HepG2 (cell line): ENCODE results near the gene C5AR1. TPM values are rescaled to one million over a fixed set of nuclear protein-coding genes. Genes with fewer than 3 reads are reported as not detected.

Source experiments
- ATAC-seq: fragments of 200-7000 bp; cut with Tn5 transposase; 3 replicates; pipeline ENCODE4 v1.9.1; 2020; ENCODE audit warnings: mild to moderate bottlenecking, moderate library complexity
- BruUV-seq: library from RNA; stranded (reverse); fragments of 400-500 nt; replicated peaks from 2 replicates; lab custom pipeline; 2021; lab: Mats Ljungman, UMichigan
- CTCF ChIA-PET: fragments of 300-600 bp; formaldehyde crosslinking; extraction: SDS; loops from one replicate; lab custom pipeline; 2021; ENCODE audit warnings: low total read pairs, inconsistent platforms, low intra/inter-chr PET ratio; lab: Yijun Ruan, JAX
- POLR2A ChIA-PET: fragments of 350-600 bp; sonication (Branson Sonifier 250); formaldehyde crosslinking; loops from one replicate; lab custom pipeline; 2020; ENCODE audit warnings: antibody characterized with exemption, inconsistent platforms; lab: Yijun Ruan, JAX
- DNase-seq: peaks from one replicate; pipeline ENCODE4 v3.0.0-alpha.2; 2015; ENCODE audit warnings: low spot score
- FAIRE-seq: peaks from 3 replicates; lab custom pipeline; 2011; peaks lifted over from hg19 to GRCh38; lab: Jason Lieb, UNC
- H2AFZ ChIP-seq: one replicate; pipeline ENCODE4 v1.6.1; 2011; ENCODE audit warnings: low read length, inconsistent platforms
- H3K27ac ChIP-seq: fragments of 300-600 bp; 3 replicates; pipeline ENCODE4 v1.8.0; 2011; ENCODE audit warnings: mixed run types, mild to moderate bottlenecking, mixed read lengths, low read length, inconsistent platforms; ENCODE audit not compliant: insufficient read depth; ENCODE audit errors: extremely low read length
- H3K27me3 ChIP-seq, 2 experiments: fragments of 200-600 bp in 1 of 2; 2 replicates in 1 of 2; 3 replicates in 1 of 2; pipeline versions ENCODE4 v1.6.0 to v1.8.0; 2011; ENCODE audit warnings: low read length in 2 of 2, mild to moderate bottlenecking in 2 of 2, moderate library complexity in 2 of 2, inconsistent platforms in 1 of 2; ENCODE audit not compliant: insufficient read depth in 2 of 2, control insufficient read depth in 1 of 2
- H3K36me3 ChIP-seq, 2 experiments: fragments of 200-600 bp in 1 of 2; replicated peaks in 1 of 2; 2 replicates in 1 of 2; 3 replicates in 1 of 2; pipeline versions ENCODE4 v1.5.1 to v1.8.0; 2011; ENCODE audit warnings: low read length in 2 of 2, inconsistent platforms in 1 of 2; ENCODE audit not compliant: insufficient read depth in 2 of 2, control insufficient read depth in 1 of 2
- H3K4me1 ChIP-seq: 2 replicates; pipeline ENCODE4 v1.5.1; 2012; ENCODE audit warnings: low read length, inconsistent platforms; ENCODE audit not compliant: insufficient read depth
- H3K4me2 ChIP-seq: 2 replicates; pipeline ENCODE4 v1.6.0; 2011; ENCODE audit warnings: low read depth, low read length, inconsistent platforms
- H3K4me3 ChIP-seq, 3 experiments: fragments of 200-600 bp in 1 of 3; sonication (generic), shearing (Covaris generic) in 1 of 3; replicated peaks in 1 of 3; 2 replicates each; pipeline ENCODE4 v1.5.1; 2011 to 2016; ENCODE audit warnings: low read length in 3 of 3, inconsistent platforms in 2 of 3, low read depth in 2 of 3, mild to moderate bottlenecking in 2 of 3, control low read depth in 1 of 3, mixed read lengths in 1 of 3; ENCODE audit not compliant: insufficient read depth in 1 of 3
- H3K79me2 ChIP-seq: one replicate; pipeline ENCODE4 v1.6.1; 2011; ENCODE audit warnings: low read length, inconsistent platforms; ENCODE audit not compliant: insufficient read depth
- H3K9ac ChIP-seq: 2 replicates; pipeline ENCODE4 v1.6.0; 2011; ENCODE audit warnings: mild to moderate bottlenecking, low read depth, low read length, inconsistent platforms; ENCODE audit not compliant: insufficient read depth
- H3K9me3 ChIP-seq: 2 replicates; pipeline ENCODE4 v1.5.1; 2012; ENCODE audit warnings: mild to moderate bottlenecking, low read length
- H4K20me1 ChIP-seq: 2 replicates; pipeline ENCODE4 v1.6.0; 2011; ENCODE audit warnings: inconsistent platforms, mild to moderate bottlenecking, low read length, moderate library complexity; ENCODE audit not compliant: insufficient read depth
- CEBPB ChIP-seq: IDR thresholded peaks from 2 replicates; pipeline ENCODE4 v1.6.1; 2011; ENCODE audit warnings: low read depth, low read length, improper control_type of control experiment, borderline replicate concordance
- CENPT ChIP-seq: sonication (generic); formaldehyde crosslinking; IDR thresholded peaks from 2 replicates; pipeline ENCODE4 v1.8.0; 2022; ENCODE audit warnings: low read depth, mild to moderate bottlenecking, moderate library complexity, missing genetic modification reagents
- EHMT2 ChIP-seq: fragments of 200-600 bp; sonication (generic); IDR thresholded peaks from 2 replicates; pipeline ENCODE4 v1.7.0; 2017; ENCODE audit warnings: antibody characterized with exemption, low read depth, low read length, borderline replicate concordance
- FOXJ3 ChIP-seq: sonication (generic); formaldehyde crosslinking; IDR thresholded peaks from 2 replicates; pipeline ENCODE4 v1.4.0; 2020; ENCODE audit warnings: missing genetic modification reagents, mild to moderate bottlenecking, borderline replicate concordance
- MAFF ChIP-seq: IDR thresholded peaks from 2 replicates; pipeline ENCODE4 v1.6.1; 2011; ENCODE audit warnings: low read depth, low read length, improper control_type of control experiment
- SATB2 ChIP-seq: sonication (generic); formaldehyde crosslinking; IDR thresholded peaks from 2 replicates; pipeline ENCODE4 v1.5.0; 2020; ENCODE audit warnings: missing genetic modification reagents
- SRY ChIP-seq: sonication (generic); formaldehyde crosslinking; IDR thresholded peaks from 2 replicates; pipeline ENCODE4 v1.8.0; 2022; ENCODE audit warnings: mild to moderate bottlenecking, missing genetic modification reagents
- ZEB1 ChIP-seq: IDR thresholded peaks from 2 replicates; pipeline ENCODE4 v1.6.1; 2012; ENCODE audit warnings: mild to moderate bottlenecking, low read depth, inconsistent platforms; ENCODE audit not compliant: insufficient replicate concordance
- ZNF572 ChIP-seq: sonication (generic); formaldehyde crosslinking; IDR thresholded peaks from 2 replicates; pipeline ENCODE4 v1.5.1; 2020; ENCODE audit warnings: mild to moderate bottlenecking, missing genetic modification reagents
- ZNF709 ChIP-seq: sonication (generic); formaldehyde crosslinking; IDR thresholded peaks from 2 replicates; pipeline ENCODE4 v1.5.0; 2020; ENCODE audit warnings: mild to moderate bottlenecking, missing genetic modification reagents
- ZNF724P ChIP-seq: sonication (generic); formaldehyde crosslinking; IDR thresholded peaks from 2 replicates; pipeline ENCODE4 v1.8.0; 2022; ENCODE audit warnings: missing genetic modification reagents, borderline replicate concordance
- ZNF883 ChIP-seq: sonication (generic); formaldehyde crosslinking; IDR thresholded peaks from 2 replicates; pipeline ENCODE4 v1.5.1; 2020; ENCODE audit warnings: mild to moderate bottlenecking, missing genetic modification reagents; ENCODE audit errors: not compliant biosample characterization
- ZSCAN20 ChIP-seq: sonication (generic); formaldehyde crosslinking; IDR thresholded peaks from 2 replicates; pipeline ENCODE4 v1.4.0; 2020; ENCODE audit warnings: missing genetic modification reagents, mild to moderate bottlenecking, borderline replicate concordance
- WGBS: methylation state at CpG from one replicate; pipeline ENCODE4 v1.1.6; 2017; ENCODE audit warnings: low lambda C conversion rate; 5-methylcytosine and 5-hydroxymethylcytosine counted together
- in situ Hi-C: cut with HindIII; loops from 2 replicates; pipeline ENCODE4 v1.10.0; 2017; ENCODE audit warnings: low pct_unique_long_range_greater_than_20kb; ENCODE audit not compliant: extremely low pct_ligation_motif_present
- intact Hi-C: fragments of 100-400 bp; cut with micrococcal nuclease; formaldehyde crosslinking; loops from one replicate; pipeline ENCODE4 v1.10.0; 2022; ENCODE audit not compliant: unreplicated experiment
- polyA plus RNA-seq, 8 experiments: library from polyadenylated mRNA; depleted of rRNA in 3 of 8; stranded (reverse) in 7 of 8; unstranded in 1 of 8; fragments of >200 nt; fragmentation: Illumina TruSeq in 4 of 8; extraction: Trizol in 4 of 8; gene quantifications; 2 replicates each; pipeline versions ENCODE4 v1.2.1 to v1.2.3, GENCODE V29; 2011 to 2016; ENCODE audit warnings: low read depth in 4 of 8, missing spikeins in 1 of 8, mixed read lengths in 1 of 8; ENCODE audit not compliant: insufficient read depth in 1 of 8
- total RNA-seq, 5 experiments: library from RNA; depleted of rRNA; stranded (reverse); fragments of >200 nt; fragmentation: Illumina TruSeq; extraction: Trizol; gene quantifications; 2 replicates each; pipeline ENCODE4 v1.2.3, GENCODE V29; 2016; ENCODE audit warnings: low read depth in 1 of 5
- TF ChIP-seq, protein P1 (sequence below): sonication (generic); formaldehyde crosslinking; IDR thresholded peaks from 2 replicates; pipeline ENCODE4 v1.4.0; 2020; ENCODE audit warnings: missing genetic modification reagents
- TF ChIP-seq, protein P2 (sequence below): sonication (generic); formaldehyde crosslinking; IDR thresholded peaks from 2 replicates; pipeline ENCODE4 v1.4.0; 2020; ENCODE audit warnings: mild to moderate bottlenecking, missing genetic modification reagents
- TF ChIP-seq, protein P3 (sequence below): sonication (generic); formaldehyde crosslinking; IDR thresholded peaks from 2 replicates; pipeline ENCODE4 v1.4.0; 2020; ENCODE audit warnings: missing genetic modification reagents, borderline replicate concordance

The C5AR1 gene
- total and polyA plus RNA-seq, 2 of the 13 experiments (the other 11 are each of a cell fraction or from before 2014, with no cell fraction given): 0.07 to 1.6 TPM

DNA sequence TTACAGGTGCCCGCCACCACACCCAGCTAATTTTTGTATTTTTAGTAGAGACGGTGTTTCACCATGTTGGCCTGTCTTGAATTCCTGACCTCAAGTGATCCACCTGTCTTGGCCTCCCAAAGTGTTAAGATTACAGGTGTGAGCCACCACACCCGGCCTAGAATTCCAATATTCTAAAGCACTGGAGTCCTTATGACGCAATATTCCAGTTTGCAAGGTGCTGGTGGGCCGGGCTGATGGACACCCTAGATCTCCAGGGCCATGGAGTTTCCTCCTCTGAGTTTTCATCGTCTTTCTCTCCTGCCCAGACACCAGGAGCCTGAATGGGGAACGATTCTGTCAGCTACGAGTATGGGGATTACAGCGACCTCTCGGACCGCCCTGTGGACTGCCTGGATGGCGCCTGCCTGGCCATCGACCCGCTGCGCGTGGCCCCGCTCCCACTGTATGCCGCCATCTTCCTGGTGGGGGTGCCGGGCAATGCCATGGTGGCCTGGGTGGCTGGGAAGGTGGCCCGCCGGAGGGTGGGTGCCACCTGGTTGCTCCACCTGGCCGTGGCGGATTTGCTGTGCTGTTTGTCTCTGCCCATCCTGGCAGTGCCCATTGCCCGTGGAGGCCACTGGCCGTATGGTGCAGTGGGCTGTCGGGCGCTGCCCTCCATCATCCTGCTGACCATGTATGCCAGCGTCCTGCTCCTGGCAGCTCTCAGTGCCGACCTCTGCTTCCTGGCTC is 31.0 kb downstream of the C5AR1 start:
- in situ Hi-C loops: no loop called here
- 60% methylated on average over 19 of the region's 29 CpGs for WGBS
- ChIA-PET POLR2A (no interaction called here), CTCF (no interaction called here)
- H3K4me1 ChIP-seq: peaks cover 13% of the 10 kb centered on the region
- H4K20me1 ChIP-seq: no peaks in the 10 kb centered on the region
- no TSS peak for BruUV-seq
- DNase-seq (no peak), ATAC-seq (no peak; the same call in 2 of the 3 replicates), FAIRE-seq (no peak)
- no peaks in the 10 kb centered on the region for H3K36me3 ChIP-seq
- no peak overlapping the region for H3K4me2 ChIP-seq
- no peak overlapping the region for H3K27ac ChIP-seq
- no peaks in the 10 kb centered on the region for H3K9me3 ChIP-seq
- H3K4me3 ChIP-seq: no peak overlapping the region
- no peaks in the 10 kb centered on the region for H3K79me2 ChIP-seq
- no peaks in the 10 kb centered on the region; a peak in 2 of 5 replicates for H3K27me3 ChIP-seq
- intact Hi-C loops: no loop called here
- no peak overlapping the region for H2AFZ ChIP-seq
- H3K9ac ChIP-seq: no peak overlapping the region
- no peak for TF ChIP-seq ZNF724P (CRISPR knock-in tag)
- no peak for TF ChIP-seq ZNF572 (CRISPR knock-in tag)
- no peak for TF ChIP-seq SATB2 (CRISPR knock-in tag)
- no peak for TF ChIP-seq ZNF883
- no peak for TF ChIP-seq ZEB1
- TF ChIP-seq SRY (CRISPR knock-in tag): no peak
- no peak for TF ChIP-seq ZNF709 (CRISPR knock-in tag)
- TF ChIP-seq, protein P1, sequence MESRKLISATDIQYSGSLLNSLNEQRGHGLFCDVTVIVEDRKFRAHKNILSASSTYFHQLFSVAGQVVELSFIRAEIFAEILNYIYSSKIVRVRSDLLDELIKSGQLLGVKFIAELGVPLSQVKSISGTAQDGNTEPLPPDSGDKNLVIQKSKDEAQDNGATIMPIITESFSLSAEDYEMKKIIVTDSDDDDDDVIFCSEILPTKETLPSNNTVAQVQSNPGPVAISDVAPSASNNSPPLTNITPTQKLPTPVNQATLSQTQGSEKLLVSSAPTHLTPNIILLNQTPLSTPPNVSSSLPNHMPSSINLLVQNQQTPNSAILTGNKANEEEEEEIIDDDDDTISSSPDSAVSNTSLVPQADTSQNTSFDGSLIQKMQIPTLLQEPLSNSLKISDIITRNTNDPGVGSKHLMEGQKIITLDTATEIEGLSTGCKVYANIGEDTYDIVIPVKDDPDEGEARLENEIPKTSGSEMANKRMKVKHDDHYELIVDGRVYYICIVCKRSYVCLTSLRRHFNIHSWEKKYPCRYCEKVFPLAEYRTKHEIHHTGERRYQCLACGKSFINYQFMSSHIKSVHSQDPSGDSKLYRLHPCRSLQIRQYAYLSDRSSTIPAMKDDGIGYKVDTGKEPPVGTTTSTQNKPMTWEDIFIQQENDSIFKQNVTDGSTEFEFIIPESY (CRISPR knock-in tag): peak; percentile 25; the same call in 1 of the 2 replicates
- TF ChIP-seq, protein P2, sequence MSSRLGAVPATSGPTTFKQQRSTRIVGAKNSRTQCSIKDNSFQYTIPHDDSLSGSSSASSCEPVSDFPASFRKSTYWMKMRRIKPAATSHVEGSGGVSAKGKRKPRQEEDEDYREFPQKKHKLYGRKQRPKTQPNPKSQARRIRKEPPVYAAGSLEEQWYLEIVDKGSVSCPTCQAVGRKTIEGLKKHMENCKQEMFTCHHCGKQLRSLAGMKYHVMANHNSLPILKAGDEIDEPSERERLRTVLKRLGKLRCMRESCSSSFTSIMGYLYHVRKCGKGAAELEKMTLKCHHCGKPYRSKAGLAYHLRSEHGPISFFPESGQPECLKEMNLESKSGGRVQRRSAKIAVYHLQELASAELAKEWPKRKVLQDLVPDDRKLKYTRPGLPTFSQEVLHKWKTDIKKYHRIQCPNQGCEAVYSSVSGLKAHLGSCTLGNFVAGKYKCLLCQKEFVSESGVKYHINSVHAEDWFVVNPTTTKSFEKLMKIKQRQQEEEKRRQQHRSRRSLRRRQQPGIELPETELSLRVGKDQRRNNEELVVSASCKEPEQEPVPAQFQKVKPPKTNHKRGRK (CRISPR knock-in tag): no peak
- TF ChIP-seq MAFF: no peak
- TF ChIP-seq, protein P3, sequence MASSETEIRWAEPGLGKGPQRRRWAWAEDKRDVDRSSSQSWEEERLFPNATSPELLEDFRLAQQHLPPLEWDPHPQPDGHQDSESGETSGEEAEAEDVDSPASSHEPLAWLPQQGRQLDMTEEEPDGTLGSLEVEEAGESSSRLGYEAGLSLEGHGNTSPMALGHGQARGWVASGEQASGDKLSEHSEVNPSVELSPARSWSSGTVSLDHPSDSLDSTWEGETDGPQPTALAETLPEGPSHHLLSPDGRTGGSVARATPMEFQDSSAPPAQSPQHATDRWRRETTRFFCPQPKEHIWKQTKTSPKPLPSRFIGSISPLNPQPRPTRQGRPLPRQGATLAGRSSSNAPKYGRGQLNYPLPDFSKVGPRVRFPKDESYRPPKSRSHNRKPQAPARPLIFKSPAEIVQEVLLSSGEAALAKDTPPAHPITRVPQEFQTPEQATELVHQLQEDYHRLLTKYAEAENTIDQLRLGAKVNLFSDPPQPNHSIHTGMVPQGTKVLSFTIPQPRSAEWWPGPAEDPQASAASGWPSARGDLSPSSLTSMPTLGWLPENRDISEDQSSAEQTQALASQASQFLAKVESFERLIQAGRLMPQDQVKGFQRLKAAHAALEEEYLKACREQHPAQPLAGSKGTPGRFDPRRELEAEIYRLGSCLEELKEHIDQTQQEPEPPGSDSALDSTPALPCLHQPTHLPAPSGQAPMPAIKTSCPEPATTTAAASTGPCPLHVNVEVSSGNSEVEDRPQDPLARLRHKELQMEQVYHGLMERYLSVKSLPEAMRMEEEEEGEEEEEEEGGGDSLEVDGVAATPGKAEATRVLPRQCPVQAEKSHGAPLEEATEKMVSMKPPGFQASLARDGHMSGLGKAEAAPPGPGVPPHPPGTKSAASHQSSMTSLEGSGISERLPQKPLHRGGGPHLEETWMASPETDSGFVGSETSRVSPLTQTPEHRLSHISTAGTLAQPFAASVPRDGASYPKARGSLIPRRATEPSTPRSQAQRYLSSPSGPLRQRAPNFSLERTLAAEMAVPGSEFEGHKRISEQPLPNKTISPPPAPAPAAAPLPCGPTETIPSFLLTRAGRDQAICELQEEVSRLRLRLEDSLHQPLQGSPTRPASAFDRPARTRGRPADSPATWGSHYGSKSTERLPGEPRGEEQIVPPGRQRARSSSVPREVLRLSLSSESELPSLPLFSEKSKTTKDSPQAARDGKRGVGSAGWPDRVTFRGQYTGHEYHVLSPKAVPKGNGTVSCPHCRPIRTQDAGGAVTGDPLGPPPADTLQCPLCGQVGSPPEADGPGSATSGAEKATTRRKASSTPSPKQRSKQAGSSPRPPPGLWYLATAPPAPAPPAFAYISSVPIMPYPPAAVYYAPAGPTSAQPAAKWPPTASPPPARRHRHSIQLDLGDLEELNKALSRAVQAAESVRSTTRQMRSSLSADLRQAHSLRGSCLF (CRISPR knock-in tag): no peak
- TF ChIP-seq ZSCAN20 (CRISPR knock-in tag): no peak
- TF ChIP-seq EHMT2: no peak
- TF ChIP-seq CENPT: no peak
- TF ChIP-seq CEBPB: peak; percentile 77
- TF ChIP-seq FOXJ3 (CRISPR knock-in tag): no peak
